A673 (cell line): ENCODE data around the gene XDH. TPM values are rescaled to one million over a fixed set of nuclear protein-coding genes. Genes with fewer than 3 reads are reported as not detected.

Source experiments
- BruUV-seq: library from RNA; stranded (reverse); fragments of 400-500 nt; replicated peaks from 2 replicates; lab custom pipeline; 2021; lab: Mats Ljungman, UMichigan
- CTCF ChIA-PET: fragments of 300-600 bp; sonication (Branson Sonifier 250); formaldehyde crosslinking; loops from one replicate; lab custom pipeline; 2022; ENCODE audit warnings: antibody characterized with exemption; lab: Charles Lee
- POLR2A ChIA-PET: fragments of 300-600 bp; sonication (Branson Sonifier 250); formaldehyde crosslinking; loops from one replicate; lab custom pipeline; 2022; ENCODE audit warnings: antibody characterized with exemption; ENCODE audit not compliant: low non-redundant PET; lab: Charles Lee
- DNase-seq: peaks from one replicate; pipeline ENCODE4 v3.0.0-alpha.2; 2015; ENCODE audit warnings: low spot score
- H3K27ac ChIP-seq: fragments of 200-600 bp; sonication (generic); 2 replicates; pipeline ENCODE4 v1.5.1; 2016; ENCODE audit warnings: mixed run types, low read depth, mild to moderate bottlenecking, mixed read lengths, antibody characterized with exemption, low read length; ENCODE audit not compliant: poor library complexity, severe bottlenecking
- H3K27me3 ChIP-seq: fragments of 200-600 bp; sonication (generic); replicated peaks from 2 replicates; pipeline ENCODE4 v1.6.1; 2017; ENCODE audit warnings: mixed run types, low read depth, mild to moderate bottlenecking, mixed read lengths, antibody characterized with exemption, low read length; ENCODE audit not compliant: insufficient read depth, poor library complexity
- H3K36me3 ChIP-seq: fragments of 200-600 bp; sonication (generic); 2 replicates; pipeline ENCODE4 v1.6.1; 2016; ENCODE audit warnings: mixed run types, mild to moderate bottlenecking, mixed read lengths, antibody characterized with exemption, low read length; ENCODE audit not compliant: insufficient read depth, poor library complexity, severe bottlenecking
- H3K4me1 ChIP-seq: fragments of 200-600 bp; sonication (generic); 2 replicates; pipeline ENCODE4 v1.6.1; 2017; ENCODE audit warnings: mixed run types, mild to moderate bottlenecking, mixed read lengths, antibody characterized with exemption, low read length; ENCODE audit not compliant: insufficient read depth, poor library complexity, severe bottlenecking
- H3K4me3 ChIP-seq: fragments of 200-600 bp; sonication (generic); 2 replicates; pipeline ENCODE4 v1.5.1; 2016; ENCODE audit warnings: low read depth, mixed run types, mild to moderate bottlenecking, mixed read lengths, low read length; ENCODE audit not compliant: poor library complexity, severe bottlenecking
- H3K9me3 ChIP-seq: fragments of 200-600 bp; sonication (generic); 2 replicates; pipeline ENCODE4 v1.6.1; 2016; ENCODE audit warnings: mixed run types, low read depth, mild to moderate bottlenecking, mixed read lengths, antibody characterized with exemption, low read length; ENCODE audit not compliant: poor library complexity, severe bottlenecking
- EZH2 ChIP-seq: fragments of 200-600 bp; sonication (generic); IDR thresholded peaks from 2 replicates; pipeline ENCODE4 v1.6.1; 2017; ENCODE audit warnings: borderline replicate concordance, low read depth, mild to moderate bottlenecking, mixed read lengths, antibody characterized with exemption, low read length; ENCODE audit not compliant: poor library complexity, severe bottlenecking
- intact Hi-C: fragments of 100-400 bp; cut with micrococcal nuclease; formaldehyde crosslinking; loops from one replicate; pipeline ENCODE4 v1.10.0; 2022; ENCODE audit not compliant: unreplicated experiment
- total RNA-seq: library from RNA; stranded (reverse); gene quantifications from 2 replicates; pipeline ENCODE4 v1.2.3, GENCODE V29; 2021
- TF ChIP-seq, protein P1 (sequence below): fragments of 300-800, 200-600 bp; sonication (generic); conservative IDR thresholded peaks from 2 replicates; pipeline ENCODE4 v1.5.1; 2017; ENCODE audit warnings: low read depth, mild to moderate bottlenecking, antibody characterized with exemption, low read length, moderate library complexity, mixed read lengths

The XDH gene
- total RNA-seq, 1 experiment from 2014 or later: 0.19 TPM

DNA sequence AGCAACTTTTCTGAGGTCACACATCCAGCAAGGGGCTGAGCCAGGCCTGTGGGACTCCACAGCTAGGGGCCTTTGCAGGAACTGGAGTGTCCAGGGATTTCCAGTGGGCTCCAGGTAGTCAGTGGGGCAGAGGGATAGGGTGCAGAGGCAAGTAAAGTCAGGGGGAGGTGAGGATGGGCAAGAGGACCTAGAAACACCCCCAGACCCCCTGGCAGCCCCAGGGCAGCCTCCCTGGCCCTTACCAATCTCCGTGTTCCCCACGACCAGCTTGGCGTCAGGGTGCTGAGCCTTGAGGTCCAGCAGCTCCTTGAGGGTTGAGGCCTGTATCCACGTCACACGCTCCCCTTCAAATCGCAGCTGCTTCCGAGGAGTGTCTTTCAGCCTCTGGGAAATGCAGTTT, 28.4 kb downstream of the XDH start:
- no peak for DNase-seq
- POLR2A ChIA-PET: no interaction called here
- H3K4me3 ChIP-seq: no peak overlapping the region

GRCh38 chr2:31384771-31385276, 29.7 kb downstream of the XDH start:
- ChIA-PET CTCF (no interaction called here), POLR2A (no interaction called here)
- Histone ChIP-seq H3K4me1 (no peaks in the 10 kb centered on the region), H3K27ac (no peak overlapping the region), H3K36me3 (no peaks in the 10 kb centered on the region), H3K9me3 (no peaks in the 10 kb centered on the region), H3K4me3 (no peak overlapping the region), H3K27me3 (no peaks in the 10 kb centered on the region)
- TF ChIP-seq EZH2: no peak
- TF ChIP-seq, protein P1, sequence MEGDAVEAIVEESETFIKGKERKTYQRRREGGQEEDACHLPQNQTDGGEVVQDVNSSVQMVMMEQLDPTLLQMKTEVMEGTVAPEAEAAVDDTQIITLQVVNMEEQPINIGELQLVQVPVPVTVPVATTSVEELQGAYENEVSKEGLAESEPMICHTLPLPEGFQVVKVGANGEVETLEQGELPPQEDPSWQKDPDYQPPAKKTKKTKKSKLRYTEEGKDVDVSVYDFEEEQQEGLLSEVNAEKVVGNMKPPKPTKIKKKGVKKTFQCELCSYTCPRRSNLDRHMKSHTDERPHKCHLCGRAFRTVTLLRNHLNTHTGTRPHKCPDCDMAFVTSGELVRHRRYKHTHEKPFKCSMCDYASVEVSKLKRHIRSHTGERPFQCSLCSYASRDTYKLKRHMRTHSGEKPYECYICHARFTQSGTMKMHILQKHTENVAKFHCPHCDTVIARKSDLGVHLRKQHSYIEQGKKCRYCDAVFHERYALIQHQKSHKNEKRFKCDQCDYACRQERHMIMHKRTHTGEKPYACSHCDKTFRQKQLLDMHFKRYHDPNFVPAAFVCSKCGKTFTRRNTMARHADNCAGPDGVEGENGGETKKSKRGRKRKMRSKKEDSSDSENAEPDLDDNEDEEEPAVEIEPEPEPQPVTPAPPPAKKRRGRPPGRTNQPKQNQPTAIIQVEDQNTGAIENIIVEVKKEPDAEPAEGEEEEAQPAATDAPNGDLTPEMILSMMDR: no peak
- no TSS peak for BruUV-seq
- no peak for DNase-seq
- intact Hi-C loops: loop anchor here (10.0 kb wide), 1 partner anchor 140 kb away; no protein-coding TSS in a partner anchor

More for the DNA sequence above, 28.4 kb downstream of the XDH start:
- TF ChIP-seq, protein P1: no peak
- TF ChIP-seq EZH2: no peak
- no peaks in the 10 kb centered on the region for H3K27me3 ChIP-seq
- intact Hi-C loops: loop anchor here (10.0 kb wide), 1 partner anchor 139 kb away; no protein-coding TSS in a partner anchor
- no peak overlapping the region for H3K27ac ChIP-seq
- CTCF ChIA-PET: no interaction called here
- no peaks in the 10 kb centered on the region for H3K36me3 ChIP-seq
- H3K4me1 ChIP-seq: no peaks in the 10 kb centered on the region
- H3K9me3 ChIP-seq: no peaks in the 10 kb centered on the region
- BruUV-seq: no TSS peak

- H3K9me3 ChIP-seq: no peaks in the 10 kb centered on the region
- POLR2A ChIA-PET: no interaction called here
- intact Hi-C loops: loop anchor here (10.0 kb wide), 1 partner anchor 140 kb away; no protein-coding TSS in a partner anchor
- CTCF ChIA-PET: no interaction called here
- DNase-seq: no peak
- H3K27me3 ChIP-seq: no peaks in the 10 kb centered on the region
- BruUV-seq: no TSS peak
- TF ChIP-seq, protein P1: no peak
- TF ChIP-seq EZH2: no peak
- no peak overlapping the region for H3K27ac ChIP-seq
- H3K4me1 ChIP-seq: no peaks in the 10 kb centered on the region
- H3K36me3 ChIP-seq: no peaks in the 10 kb centered on the region
- no peak overlapping the region for H3K4me3 ChIP-seq
Measured at GRCh38 chr2:31384351-31384750, 30.2 kb downstream of the XDH start.
